Endothelial cell of umbilical vein (primary cell): Measurements from ENCODE around the gene GRAMD1B. TPM values are rescaled to one million over a fixed set of nuclear protein-coding genes. Genes with fewer than 3 reads are reported as not detected.

Source experiments
- BruUV-seq: library from RNA; stranded (reverse); fragments of 400-500 nt; replicated peaks from 2 replicates; lab custom pipeline; 2021; lab: Mats Ljungman, UMichigan
- CTCF ChIA-PET: fragments of 300-600, 350-600 bp; sonication (Branson Sonifier 250); formaldehyde crosslinking; loops from one replicate; lab custom pipeline; 2021; ENCODE audit warnings: antibody characterized with exemption, inconsistent platforms; lab: Charles Lee
- POLR2A ChIA-PET: fragments of 300-600, 350-600 bp; sonication (Branson Sonifier 250); formaldehyde crosslinking; loops from one replicate; lab custom pipeline; 2021; ENCODE audit warnings: antibody characterized with exemption, inconsistent platforms; lab: Charles Lee
- DNase-seq: peaks from one replicate; pipeline ENCODE4 v3.0.0-alpha.2; 2011; ENCODE audit warnings: low read depth, low spot score
- FAIRE-seq: peaks from 2 replicates; lab custom pipeline; 2011; peaks lifted over from hg19 to GRCh38; lab: Jason Lieb, UNC
- H2AFZ ChIP-seq: 2 replicates; pipeline ENCODE4 v1.6.0; 2012; ENCODE audit warnings: low read depth, low read length, control low read depth, inconsistent platforms
- H3K27ac ChIP-seq: 2 replicates; pipeline ENCODE4 v1.5.1; 2011; ENCODE audit warnings: low read depth, mild to moderate bottlenecking, control low read depth, low read length, moderate library complexity; ENCODE audit not compliant: insufficient read depth
- H3K27me3 ChIP-seq, 2 experiments: 2 replicates each; pipeline versions ENCODE4 v1.6.0 to v1.6.1; 2011; ENCODE audit warnings: low read length in 2 of 2, mixed read lengths in 1 of 2; ENCODE audit not compliant: control insufficient read depth in 2 of 2, insufficient read depth in 2 of 2
- H3K36me3 ChIP-seq, 2 experiments: 2 replicates in 1 of 2; 3 replicates in 1 of 2; pipeline ENCODE4 v1.5.1; 2011; ENCODE audit warnings: low read length in 2 of 2, mild to moderate bottlenecking in 1 of 2, moderate library complexity in 1 of 2; ENCODE audit not compliant: control insufficient read depth in 2 of 2, insufficient read depth in 2 of 2; ENCODE audit errors: extremely low read depth in 1 of 2
- H3K4me1 ChIP-seq: 3 replicates; pipeline ENCODE4 v1.5.1; 2011; ENCODE audit warnings: mild to moderate bottlenecking, low read length; ENCODE audit not compliant: control insufficient read depth, insufficient read depth; ENCODE audit errors: extremely low read depth
- H3K4me2 ChIP-seq: 2 replicates; pipeline ENCODE4 v1.6.1; 2011; ENCODE audit warnings: low read length, control low read depth, mixed read lengths; ENCODE audit not compliant: insufficient read depth
- H3K4me3 ChIP-seq, 3 experiments: fragments of 200-600 bp in 1 of 3; sonication (generic), shearing (Covaris generic) in 1 of 3; replicated peaks in 1 of 3; 2 replicates each; pipeline ENCODE4 v1.5.1; 2011 to 2016; ENCODE audit warnings: control low read depth in 3 of 3, low read length in 3 of 3, mild to moderate bottlenecking in 2 of 3, inconsistent platforms in 1 of 3, low read depth in 1 of 3, moderate library complexity in 1 of 3; ENCODE audit not compliant: insufficient read depth in 1 of 3
- H3K79me2 ChIP-seq: 2 replicates; pipeline ENCODE4 v1.6.0; 2012; ENCODE audit warnings: low read length, inconsistent platforms; ENCODE audit not compliant: control insufficient read depth, insufficient read depth
- H3K9ac ChIP-seq: replicated peaks from 2 replicates; pipeline ENCODE3; 2011; ENCODE audit warnings: low read length, control low read depth; ENCODE audit not compliant: insufficient read depth; ENCODE audit errors: extremely low read depth
- H3K9me1 ChIP-seq: replicated peaks from 3 replicates; pipeline ENCODE4 v1.6.0; 2011; ENCODE audit warnings: mild to moderate bottlenecking, low read length; ENCODE audit not compliant: control insufficient read depth, insufficient read depth; ENCODE audit errors: extremely low read depth
- H3K9me3 ChIP-seq: replicated peaks from 2 replicates; pipeline ENCODE4 v1.5.1; 2012; ENCODE audit warnings: low read length, inconsistent platforms; ENCODE audit not compliant: control insufficient read depth, insufficient read depth
- H4K20me1 ChIP-seq: replicated peaks from 2 replicates; pipeline ENCODE3; 2011; ENCODE audit warnings: mild to moderate bottlenecking, low read length; ENCODE audit not compliant: control insufficient read depth, insufficient read depth; ENCODE audit errors: extremely low read depth
- EZH2 ChIP-seq: IDR thresholded peaks from 2 replicates; pipeline ENCODE4 v1.6.1; 2012; ENCODE audit warnings: borderline replicate concordance, low read depth, mild to moderate bottlenecking, moderate library complexity, low read length, inconsistent platforms; ENCODE audit not compliant: severe bottlenecking
- FOS ChIP-seq: IDR thresholded peaks from 2 replicates; pipeline ENCODE4 v1.6.1; 2011; ENCODE audit warnings: mild to moderate bottlenecking, low read length, moderate library complexity, borderline replicate concordance; ENCODE audit not compliant: insufficient read depth
- GATA2 ChIP-seq: IDR thresholded peaks from 2 replicates; pipeline ENCODE4 v1.7.0; 2011; ENCODE audit warnings: low read depth, mild to moderate bottlenecking, moderate library complexity, mixed read lengths, low read length; ENCODE audit not compliant: insufficient read length, insufficient read depth
- JUN ChIP-seq: IDR thresholded peaks from 2 replicates; pipeline ENCODE4 v1.6.1; 2011; ENCODE audit warnings: borderline replicate concordance, low read depth; ENCODE audit not compliant: insufficient read length, insufficient read depth
- MAX ChIP-seq: IDR thresholded peaks from 2 replicates; pipeline ENCODE4 v1.6.1; 2011; ENCODE audit not compliant: insufficient read depth, insufficient read length
- POLR2AphosphoS5 ChIP-seq: IDR thresholded peaks from 2 replicates; pipeline ENCODE4 v1.6.1; 2012; ENCODE audit warnings: low read depth, mild to moderate bottlenecking, control low read depth, low read length, moderate library complexity; ENCODE audit not compliant: insufficient read depth
- dilution Hi-C: fragments of 300-500 bp; cut with MboI; formaldehyde crosslinking; loops from one replicate; pipeline ENCODE4 v1.15.0; 2019; ENCODE audit warnings: low sequenced_read_pairs; ENCODE audit not compliant: extremely low pct_ligation_motif_present
- intact Hi-C: fragments of 100-400 bp; cut with micrococcal nuclease; formaldehyde crosslinking; loops from one replicate; pipeline ENCODE4 v1.10.0; 2022
- polyA plus RNA-seq, 4 experiments: library from polyadenylated mRNA; depleted of rRNA in 3 of 4; stranded (reverse) in 3 of 4; unstranded in 1 of 4; fragments of >200 nt; gene quantifications; 2 replicates each; pipeline versions ENCODE4 v1.2.1 to v1.2.3, GENCODE V29; 2011 to 2012; ENCODE audit warnings: missing spikeins in 1 of 4
- total RNA-seq: library from RNA; stranded (reverse); gene quantifications from 2 replicates; pipeline ENCODE4 v1.2.3, GENCODE V29; 2021

The GRAMD1B gene
- total and polyA plus RNA-seq, 2 donors (not counting 3 experiments of a cell fraction or from before 2014, with no cell fraction given): 5.1 to 11.1 TPM

DNA sequence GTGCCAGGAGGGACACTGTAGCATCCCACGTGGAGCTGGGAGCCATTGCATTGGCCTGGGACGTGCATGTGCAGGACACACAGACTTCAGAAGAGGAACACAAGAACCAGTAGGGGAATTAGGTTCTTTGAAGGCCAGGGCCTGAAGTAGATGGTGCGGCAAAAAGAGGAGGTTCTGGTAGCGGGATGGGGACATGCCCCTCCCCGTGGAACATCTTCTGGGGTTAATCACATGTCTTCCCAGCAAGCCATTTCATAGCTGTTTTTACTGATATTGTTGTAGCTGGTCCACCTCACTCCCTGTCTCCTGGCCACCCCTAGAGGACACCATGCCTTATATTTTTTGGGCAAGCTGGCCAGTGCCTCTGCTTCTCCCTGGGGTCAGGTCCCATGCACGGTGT is 150.1 kb downstream of the GRAMD1B start:
- H3K4me1 ChIP-seq: peaks cover under 1% of the 10 kb centered on the region
- DNase-seq: no peak
- H3K9me1 ChIP-seq: no peaks in the 10 kb centered on the region
- no TSS peak for BruUV-seq
- ChIA-PET CTCF (interaction anchor here (0.6 to 4.4 kb wide), 42 partner anchors 8 to 497 kb away, joined by 3 to 117 read pairs (median 4); partner anchors contain the start of gene SCN3B), POLR2A (no interaction called here)
- no peaks in the 10 kb centered on the region for H3K9me3 ChIP-seq
- dilution Hi-C loops (no loop called here), intact Hi-C loops (loop anchor here (1.0 kb wide), 4 partner anchors 10 to 131 kb away; no protein-coding TSS in a partner anchor)
- H3K4me2 ChIP-seq: no peak overlapping the region
- H3K27me3 ChIP-seq: peaks cover 2 to 4% of the 10 kb centered on the region in 2 experiments
- H3K4me3 ChIP-seq: no peak overlapping the region
- no peaks in the 10 kb centered on the region for H4K20me1 ChIP-seq
- H3K79me2 ChIP-seq: no peaks in the 10 kb centered on the region
- H3K27ac ChIP-seq: no peak overlapping the region
- no peaks in the 10 kb centered on the region for H3K36me3 ChIP-seq
- no peak for FAIRE-seq
- H3K9ac ChIP-seq: no peak overlapping the region
- no peak overlapping the region for H2AFZ ChIP-seq
- TF ChIP-seq EZH2 (no peak), GATA2 (no peak), POLR2AphosphoS5 (no peak), FOS (no peak), MAX (no peak), JUN (no peak)
